ENCODE results near the gene NMT1. TPM values are rescaled to one million over a fixed set of nuclear protein-coding genes. Genes with fewer than 3 reads are reported as not detected.
"Not testable (repeated sequence)": the region's sequence is repeated elsewhere in the genome, so short reads cannot be mapped to it uniquely, and the experiment has no call there.

The NMT1 gene
- total RNA-seq, 1 donor from 2014 or later = 96.5 TPM

GRCh38 chr17:45123076-45123770 lies 62.1 kb downstream of the NMT1 start:
- peaks cover 9% of the 10 kb centered on the region for H3K4me1 Mint-ChIP-seq (ENCODE audit: low read depth, unreplicated experiment)
- no peak overlapping the region for H3K27ac Mint-ChIP-seq (ENCODE audit: unreplicated experiment)
- no peak for TF ChIP-seq CTCF (IDR thresholded peaks at IDR 0.05; ENCODE audit: partially characterized antibody, unreplicated experiment)
- peaks cover 3% of the 10 kb centered on the region for H3K9me3 Mint-ChIP-seq (ENCODE audit: unreplicated experiment)
- DNase-seq = no peak
- H3K4me3 Mint-ChIP-seq (ENCODE audit: unreplicated experiment) = no peak overlapping the region
- peaks cover 5% of the 10 kb centered on the region for H3K27me3 Mint-ChIP-seq (ENCODE audit: unreplicated experiment)
- no peaks in the 10 kb centered on the region for H3K36me3 Mint-ChIP-seq (ENCODE audit: unreplicated experiment)

- DNase-seq = no peak
- Mint-ChIP-seq H3K4me3 (ENCODE audit: unreplicated experiment) (no peak overlapping the region), H3K36me3 (ENCODE audit: unreplicated experiment) (no peaks in the 10 kb centered on the region), H3K27me3 (ENCODE audit: unreplicated experiment) (peaks cover 5% of the 10 kb centered on the region), H3K9me3 (ENCODE audit: unreplicated experiment) (peaks cover 3% of the 10 kb centered on the region), H3K27ac (ENCODE audit: unreplicated experiment) (no peak overlapping the region), H3K4me1 (ENCODE audit: low read depth, unreplicated experiment) (peaks cover 9% of the 10 kb centered on the region)
- no peak for TF ChIP-seq CTCF (IDR thresholded peaks at IDR 0.05; ENCODE audit: partially characterized antibody, unreplicated experiment)
Observed at GRCh38 chr17:45123930-45124796, 63.0 kb downstream of the NMT1 start.

GRCh38 chr17:45124797-45125122 lies 63.6 kb downstream of the NMT1 start:
- H3K27ac Mint-ChIP-seq (ENCODE audit: unreplicated experiment); H3K27me3 Mint-ChIP-seq (ENCODE audit: unreplicated experiment); H3K9me3 Mint-ChIP-seq (ENCODE audit: unreplicated experiment); H3K4me3 Mint-ChIP-seq (ENCODE audit: unreplicated experiment); DNase-seq; H3K36me3 Mint-ChIP-seq (ENCODE audit: unreplicated experiment); H3K4me1 Mint-ChIP-seq (ENCODE audit: low read depth, unreplicated experiment): not testable (repeated sequence)

- no peak for TF ChIP-seq CTCF (IDR thresholded peaks at IDR 0.05; ENCODE audit: partially characterized antibody, unreplicated experiment)
- Mint-ChIP-seq H3K27me3 (ENCODE audit: unreplicated experiment) (peaks cover 6% of the 10 kb centered on the region), H3K9me3 (ENCODE audit: unreplicated experiment) (peaks cover 3% of the 10 kb centered on the region), H3K36me3 (ENCODE audit: unreplicated experiment) (no peaks in the 10 kb centered on the region), H3K4me1 (ENCODE audit: low read depth, unreplicated experiment) (peaks cover 9% of the 10 kb centered on the region), H3K27ac (ENCODE audit: unreplicated experiment) (no peak overlapping the region), H3K4me3 (ENCODE audit: unreplicated experiment) (no peak overlapping the region)
- DNase-seq = no peak
Observed at GRCh38 chr17:45125509-45125908, 64.4 kb downstream of the NMT1 start.

GRCh38 chr17:45127207-45127547 lies 66.1 kb downstream of the NMT1 start:
- Mint-ChIP-seq H3K27me3 (ENCODE audit: unreplicated experiment) (peaks cover 7% of the 10 kb centered on the region), H3K27ac (ENCODE audit: unreplicated experiment) (no peak overlapping the region)

More at GRCh38 chr17:45127207-45127547, 66.1 kb downstream of the NMT1 start:
- TF ChIP-seq CTCF (IDR thresholded peaks at IDR 0.05; ENCODE audit: partially characterized antibody, unreplicated experiment) = no peak
- no peak overlapping the region for H3K4me3 Mint-ChIP-seq (ENCODE audit: unreplicated experiment)
- no peak for DNase-seq
- H3K9me3 Mint-ChIP-seq (ENCODE audit: unreplicated experiment) = peaks cover 7% of the 10 kb centered on the region
- no peaks in the 10 kb centered on the region for H3K36me3 Mint-ChIP-seq (ENCODE audit: unreplicated experiment)
- peaks cover 9% of the 10 kb centered on the region for H3K4me1 Mint-ChIP-seq (ENCODE audit: low read depth, unreplicated experiment)
